Keratinocyte (primary cell): ENCODE data around the gene ITGAX. TPM values are rescaled to one million over a fixed set of nuclear protein-coding genes. Genes with fewer than 3 reads are reported as not detected.
"Not testable (repeated sequence)": the region's sequence is repeated elsewhere in the genome, so short reads cannot be mapped to it uniquely, and the experiment has no call there.

Source experiments
- DNase-seq: peaks from one replicate; pipeline ENCODE4 v3.0.0-alpha.2; 2011; ENCODE audit warnings: low read depth, missing footprints, low spot score
- FAIRE-seq: peaks from 2 replicates; lab custom pipeline; 2011; peaks lifted over from hg19 to GRCh38; lab: Jason Lieb, UNC
- H2AFZ ChIP-seq: 2 replicates; pipeline ENCODE4 v1.6.0; 2012; ENCODE audit warnings: low read length, control low read depth, inconsistent platforms; ENCODE audit not compliant: control insufficient read depth
- H3K27ac ChIP-seq: 2 replicates; pipeline ENCODE4 v1.5.1; 2011; ENCODE audit warnings: low read length; ENCODE audit not compliant: control insufficient read depth, insufficient read depth
- H3K27me3 ChIP-seq: 3 replicates; pipeline ENCODE4 v1.6.0; 2011; ENCODE audit warnings: low read length; ENCODE audit not compliant: control insufficient read depth, insufficient read depth; ENCODE audit errors: extremely low read depth
- H3K36me3 ChIP-seq, 2 experiments: 2 replicates in 1 of 2; 3 replicates in 1 of 2; pipeline ENCODE4 v1.5.1; 2011; ENCODE audit warnings: low read length in 2 of 2, mild to moderate bottlenecking in 1 of 2; ENCODE audit not compliant: control insufficient read depth in 2 of 2, insufficient read depth in 2 of 2; ENCODE audit errors: extremely low read depth in 1 of 2
- H3K4me1 ChIP-seq: 3 replicates; pipeline ENCODE4 v1.5.1; 2011; ENCODE audit warnings: low read length; ENCODE audit not compliant: control insufficient read depth, insufficient read depth; ENCODE audit errors: extremely low read depth
- H3K4me2 ChIP-seq: 3 replicates; pipeline ENCODE4 v1.6.0; 2011; ENCODE audit warnings: low read depth, low read length; ENCODE audit not compliant: control insufficient read depth, insufficient read depth; ENCODE audit errors: extremely low read depth
- H3K4me3 ChIP-seq, 3 experiments: fragments of 200-600 bp in 1 of 3; sonication (generic) in 1 of 3; 2 replicates in 2 of 3; 3 replicates in 1 of 3; pipeline ENCODE4 v1.5.1; 2011 to 2016; ENCODE audit warnings: low read length in 3 of 3, mild to moderate bottlenecking in 3 of 3, control low read depth in 2 of 3, inconsistent platforms in 1 of 3, low read depth in 1 of 3, mixed read lengths in 1 of 3, mixed run types in 1 of 3, moderate library complexity in 1 of 3; ENCODE audit not compliant: control insufficient read depth in 2 of 3, insufficient read depth in 2 of 3; ENCODE audit errors: extremely low read depth in 1 of 3
- H3K79me2 ChIP-seq: 2 replicates; pipeline ENCODE4 v1.6.0; 2012; ENCODE audit warnings: low read length; ENCODE audit not compliant: control insufficient read depth, insufficient read depth
- H3K9ac ChIP-seq: 3 replicates; pipeline ENCODE4 v1.6.0; 2011; ENCODE audit warnings: low read length; ENCODE audit not compliant: control insufficient read depth, insufficient read depth; ENCODE audit errors: extremely low read depth
- H3K9me1 ChIP-seq: 3 replicates; pipeline ENCODE4 v1.6.0; 2011; ENCODE audit warnings: low read length; ENCODE audit not compliant: control insufficient read depth, insufficient read depth; ENCODE audit errors: extremely low read depth
- H3K9me3 ChIP-seq: 2 replicates; pipeline ENCODE4 v1.5.1; 2012; ENCODE audit warnings: low read depth, low read length; ENCODE audit not compliant: control insufficient read depth
- H4K20me1 ChIP-seq: 3 replicates; pipeline ENCODE4 v1.6.0; 2011; ENCODE audit warnings: low read length; ENCODE audit not compliant: control insufficient read depth, insufficient read depth; ENCODE audit errors: extremely low read depth
- EZH2 ChIP-seq: IDR thresholded peaks from one replicate; pipeline ENCODE4 v1.6.1; 2012; ENCODE audit warnings: inconsistent platforms, mild to moderate bottlenecking, low read length, moderate library complexity
- dilution Hi-C: fragments of 300-500 bp; cut with MboI; formaldehyde crosslinking; loops from one replicate; pipeline ENCODE4 v1.7.0; 2020; ENCODE audit warnings: low sequenced_read_pairs; ENCODE audit not compliant: extremely low pct_ligation_motif_present
- polyA minus RNA-seq, 3 experiments: library from RNA; depleted of rRNA, polyadenylated mRNA; stranded (reverse); fragments of >200 nt; gene quantifications; 1 replicate in 1 of 3; 2 replicates in 1 of 3; 3 replicates in 1 of 3; pipeline ENCODE4 v1.2.3, GENCODE V29; 2011
- polyA plus RNA-seq, 5 experiments: library from polyadenylated mRNA; depleted of rRNA in 3 of 5; stranded (reverse) in 3 of 5; stranded (forward) in 1 of 5; unstranded in 1 of 5; fragments of >200 nt; gene quantifications; 1 replicate in 1 of 5; 2 replicates in 3 of 5; 3 replicates in 1 of 5; pipeline versions ENCODE4 v1.2.1 to v1.2.3, GENCODE V29; 2011 to 2012; ENCODE audit warnings: missing spikeins in 2 of 5, low read depth in 1 of 5, low replicate concordance in 1 of 5
- TF ChIP-seq, protein P1 (sequence below), 3 experiments: IDR thresholded peaks in 1 of 3; conservative IDR thresholded peaks in 1 of 3; optimal IDR thresholded peaks in 1 of 3; 2 replicates in 2 of 3; 3 replicates in 1 of 3; pipeline versions ENCODE3 to v1.5.1; 2011; ENCODE audit warnings: low read length in 3 of 3, mild to moderate bottlenecking in 3 of 3, moderate library complexity in 2 of 3, control low read depth in 1 of 3, inconsistent platforms in 1 of 3; ENCODE audit not compliant: insufficient read depth in 2 of 3; ENCODE audit errors: extremely low read depth in 1 of 3

ITGAX gene
- polyA plus RNA-seq (0.03 to 0.11 TPM (median 0.04 TPM) in 3 replicates), polyA minus RNA-seq (not detected in 3 replicates)
- 0.72 TPM for polyA plus RNA-seq (2011; ENCODE audit: low read depth)
- polyA plus RNA-seq (2011; cell fraction: cytosol; rRNA removed), result not detected in 2 replicates
- 0.11 and 0.15 TPM in 2 replicates for polyA plus RNA-seq (2011; cell fraction: nucleus; rRNA removed)
- 2.7 TPM in 1 of 2 replicates, not detected in the other for polyA plus RNA-seq (2012; ENCODE audit: low replicate concordance)
- polyA minus RNA-seq (2011; cell fraction: cytosol; rRNA and poly(A)+ RNA removed), result not detected
- polyA minus RNA-seq (2011; cell fraction: nucleus; rRNA and poly(A)+ RNA removed), result 0.21 TPM in 1 of 2 replicates, not detected in the other

DNA sequence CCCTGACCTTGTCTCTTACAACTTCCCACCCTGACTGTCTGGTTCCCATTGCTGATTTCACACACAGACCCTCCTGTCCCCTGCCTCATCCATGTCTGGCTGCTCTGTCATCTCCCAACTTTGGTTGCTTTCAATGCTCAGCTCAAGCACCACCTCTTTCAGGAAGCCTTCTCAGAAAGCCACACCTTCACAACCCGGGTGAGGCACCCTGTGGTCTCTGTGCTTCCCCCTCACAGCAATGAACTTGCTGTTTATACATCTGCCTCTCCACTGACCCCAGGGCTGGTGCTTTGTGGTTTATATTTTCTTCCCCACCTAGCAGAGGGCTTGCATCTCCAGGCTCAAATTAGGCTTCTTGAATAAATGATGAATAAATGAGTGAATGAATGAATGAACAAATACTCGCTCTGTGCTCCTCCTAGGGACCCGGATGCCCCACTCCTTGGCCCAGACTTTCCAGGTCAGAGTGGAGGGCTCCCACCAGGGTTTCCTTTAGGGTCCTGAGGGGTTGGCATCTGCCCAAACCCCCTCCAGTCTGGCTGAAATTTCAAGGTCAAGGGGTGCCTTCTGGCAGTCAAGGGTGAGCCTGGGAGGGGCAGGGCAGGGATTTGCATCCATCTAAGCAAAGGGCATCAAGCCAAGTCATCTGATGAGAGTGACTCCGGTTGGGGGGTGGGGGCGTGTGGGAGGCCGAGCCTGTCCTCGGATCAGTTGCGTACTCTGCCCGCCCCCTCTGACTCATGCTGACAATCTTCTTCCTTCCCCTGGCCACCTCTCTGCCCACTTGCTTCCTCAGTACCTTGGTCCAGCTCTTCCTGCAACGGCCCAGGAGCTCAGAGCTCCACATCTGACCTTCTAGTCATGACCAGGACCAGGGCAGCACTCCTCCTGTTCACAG is at the start of gene ITGAX:
TSS of gene ITGAX (plus strand) at position 783 of the 898 bp plus-strand sequence. CDS start at position 862, 79 bp downstream.
- TF ChIP-seq, protein P1, sequence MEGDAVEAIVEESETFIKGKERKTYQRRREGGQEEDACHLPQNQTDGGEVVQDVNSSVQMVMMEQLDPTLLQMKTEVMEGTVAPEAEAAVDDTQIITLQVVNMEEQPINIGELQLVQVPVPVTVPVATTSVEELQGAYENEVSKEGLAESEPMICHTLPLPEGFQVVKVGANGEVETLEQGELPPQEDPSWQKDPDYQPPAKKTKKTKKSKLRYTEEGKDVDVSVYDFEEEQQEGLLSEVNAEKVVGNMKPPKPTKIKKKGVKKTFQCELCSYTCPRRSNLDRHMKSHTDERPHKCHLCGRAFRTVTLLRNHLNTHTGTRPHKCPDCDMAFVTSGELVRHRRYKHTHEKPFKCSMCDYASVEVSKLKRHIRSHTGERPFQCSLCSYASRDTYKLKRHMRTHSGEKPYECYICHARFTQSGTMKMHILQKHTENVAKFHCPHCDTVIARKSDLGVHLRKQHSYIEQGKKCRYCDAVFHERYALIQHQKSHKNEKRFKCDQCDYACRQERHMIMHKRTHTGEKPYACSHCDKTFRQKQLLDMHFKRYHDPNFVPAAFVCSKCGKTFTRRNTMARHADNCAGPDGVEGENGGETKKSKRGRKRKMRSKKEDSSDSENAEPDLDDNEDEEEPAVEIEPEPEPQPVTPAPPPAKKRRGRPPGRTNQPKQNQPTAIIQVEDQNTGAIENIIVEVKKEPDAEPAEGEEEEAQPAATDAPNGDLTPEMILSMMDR (optimal IDR thresholded peaks at IDR 0.05 in 1 of 3, IDR thresholded peaks at IDR 0.05 in 1 of 3, conservative IDR thresholded peaks at IDR 0.05 in 1 of 3; ENCODE audit: extremely low read depth in 1 of 3, insufficient read depth in 2 of 3, low read length in 3 of 3), result no peak
- TF ChIP-seq EZH2, result no peak
- Histone ChIP-seq H3K4me2 (no peak within 1 kb of the TSS), H4K20me1 (no peaks in the 10 kb centered on the region), H3K9ac (no peak within 1 kb of the TSS), H3K9me3 (no peaks in the 10 kb centered on the region), H3K4me3 (no peak within 1 kb of the TSS), H3K9me1 (no peaks in the 10 kb centered on the region), H2AFZ (no peak within 1 kb of the TSS), H3K4me1 (no peaks in the 10 kb centered on the region), H3K79me2 (no peaks in the 10 kb centered on the region), H3K27me3 (no peaks in the 10 kb centered on the region), H3K36me3 (no peaks in the 10 kb centered on the region), H3K27ac (no peak within 1 kb of the TSS)
- dilution Hi-C loops, result no loop called here
- no peak for FAIRE-seq
- DNase-seq, result no peak

DNA sequence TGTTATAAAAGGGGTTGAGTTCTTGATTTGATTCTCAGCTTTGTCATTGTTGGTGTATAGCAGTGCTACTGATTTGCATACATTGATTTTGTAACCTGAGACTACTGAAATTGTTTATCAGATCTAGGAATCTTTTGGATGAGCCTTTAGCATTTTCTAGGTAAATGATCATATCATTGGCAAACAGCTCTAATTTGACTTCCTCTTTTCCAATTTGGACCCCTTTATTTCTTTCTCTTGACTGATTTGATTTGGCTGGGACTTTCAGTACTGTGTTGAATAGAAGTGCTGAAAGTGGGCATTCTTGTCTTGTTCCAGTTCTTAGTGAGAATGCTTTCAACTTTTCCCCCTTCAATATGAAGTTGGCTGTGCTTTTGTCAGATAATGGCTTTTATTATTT is 49.8 kb upstream of the ITGAX start:
- H2AFZ ChIP-seq, result no peak overlapping the region
- no peaks in the 10 kb centered on the region for H4K20me1 ChIP-seq
- H3K27ac ChIP-seq, result no peak overlapping the region
- no peak overlapping the region for H3K4me2 ChIP-seq
- no peaks in the 10 kb centered on the region for H3K9me1 ChIP-seq
- DNase-seq (no peak), FAIRE-seq (no peak)
- H3K4me3 ChIP-seq, result no peak overlapping the region
- no peaks in the 10 kb centered on the region for H3K4me1 ChIP-seq
- H3K9me3 ChIP-seq, result no peaks in the 10 kb centered on the region
- no peak for TF ChIP-seq EZH2
- TF ChIP-seq, protein P1 (optimal IDR thresholded peaks at IDR 0.05 in 1 of 3, IDR thresholded peaks at IDR 0.05 in 1 of 3, conservative IDR thresholded peaks at IDR 0.05 in 1 of 3; ENCODE audit: extremely low read depth in 1 of 3, insufficient read depth in 2 of 3, low read length in 3 of 3), result no peak
- H3K36me3 ChIP-seq, result no peaks in the 10 kb centered on the region
- no peak overlapping the region for H3K9ac ChIP-seq
- H3K27me3 ChIP-seq, result no peaks in the 10 kb centered on the region
- dilution Hi-C loops, result no loop called here
- no peaks in the 10 kb centered on the region for H3K79me2 ChIP-seq

DNA sequence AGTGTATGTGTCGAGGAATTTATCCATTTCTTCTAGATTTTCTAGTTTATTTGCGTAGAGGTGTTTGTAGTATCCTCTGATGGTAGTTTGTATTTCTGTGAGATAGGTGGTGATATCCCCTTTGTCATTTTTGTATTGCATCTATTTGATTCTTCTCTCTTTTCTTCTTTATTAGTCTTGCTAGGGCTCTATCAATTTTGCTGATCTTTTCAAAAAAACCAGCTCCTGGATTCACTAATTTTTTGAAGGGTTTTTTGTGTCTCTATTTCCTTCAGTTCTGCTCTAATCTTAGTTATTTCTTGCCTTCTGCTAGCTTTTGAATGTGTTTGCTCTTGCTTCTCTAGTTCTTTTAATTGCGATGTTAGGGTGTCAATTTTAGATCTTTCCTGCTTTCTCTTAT is 46.6 kb upstream of the ITGAX start:
- H3K9me1 ChIP-seq, H3K9me3 ChIP-seq, H4K20me1 ChIP-seq, H3K36me3 ChIP-seq, H3K9ac ChIP-seq, H3K27me3 ChIP-seq, FAIRE-seq, H3K4me1 ChIP-seq, H3K4me2 ChIP-seq, H3K4me3 ChIP-seq, dilution Hi-C loops, H3K27ac ChIP-seq, DNase-seq, H2AFZ ChIP-seq, H3K79me2 ChIP-seq: not testable (repeated sequence)
